HuH-7.5 (cell line): ENCODE results near the gene CYP46A1.

Experiments used
- DNase-seq: peaks from one replicate; pipeline ENCODE4 v3.0.0; 2011; ENCODE audit warnings: low spot score

The CYP46A1 gene

DNA sequence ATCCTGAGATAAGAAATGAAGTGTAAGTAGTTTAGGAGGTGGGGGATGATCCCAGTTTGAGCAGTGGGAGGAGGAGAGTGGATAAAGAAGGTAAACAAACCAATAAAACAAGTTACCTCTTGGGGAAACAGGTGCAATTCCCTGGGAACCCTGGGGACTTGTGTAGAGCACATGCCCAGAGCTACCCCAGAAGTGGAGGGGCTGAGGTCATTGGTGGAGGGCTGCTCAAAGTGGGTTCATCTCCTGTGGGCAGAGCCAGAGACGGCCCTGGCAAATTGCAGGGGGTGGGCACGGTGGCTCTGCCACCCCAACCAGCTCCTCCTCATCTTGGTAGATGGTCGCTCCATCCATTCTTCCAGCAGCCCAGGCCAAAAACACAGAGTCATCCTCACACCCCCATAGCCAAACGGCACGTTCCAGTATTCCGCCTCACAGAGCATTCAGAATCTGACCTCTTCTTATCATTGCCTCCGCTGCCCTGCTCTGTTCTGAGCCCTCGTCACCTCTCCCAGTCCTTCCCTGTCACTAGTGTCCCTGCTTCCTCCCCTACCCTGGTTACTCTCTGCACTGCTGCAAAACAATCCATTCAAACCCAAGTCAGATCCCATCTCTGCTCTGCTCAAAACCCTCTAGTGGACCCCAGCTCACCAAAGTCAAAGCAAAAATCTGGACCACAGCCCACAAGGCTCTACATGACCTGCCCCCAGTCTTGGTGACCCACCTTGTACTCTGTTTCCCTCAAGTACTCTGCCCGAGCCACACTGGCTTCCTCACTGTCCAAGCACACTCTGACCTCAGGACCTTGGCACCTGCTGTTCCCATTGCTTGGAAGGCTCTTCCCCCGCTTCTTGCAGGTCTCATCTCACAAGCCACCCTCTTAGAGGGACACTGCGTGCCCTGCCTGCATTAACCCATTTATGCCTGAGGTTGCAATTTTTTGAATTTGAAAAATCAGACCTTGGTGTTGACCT is 5.5 kb downstream of the CYP46A1 start:
- DNase-seq, result no peak

DNA sequence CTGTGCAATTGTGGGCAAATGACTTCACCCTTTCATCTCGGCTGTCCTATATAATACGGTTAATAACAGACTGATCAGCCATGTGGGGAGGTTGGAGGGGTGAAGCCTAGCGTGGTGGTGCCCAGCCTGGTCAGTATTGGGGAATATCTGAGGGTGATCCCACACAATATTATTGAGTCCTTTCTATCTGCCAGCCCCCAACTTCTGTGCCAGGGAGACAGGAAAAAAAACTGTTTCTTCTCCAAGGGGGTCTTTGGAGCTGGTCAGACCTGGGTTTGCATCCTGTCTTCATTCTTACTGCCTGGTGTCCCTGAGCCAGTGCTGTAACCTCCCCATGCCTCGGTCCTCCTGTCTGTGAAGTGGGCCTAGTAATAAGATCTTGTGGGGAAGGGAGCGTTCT is 6.5 kb downstream of the CYP46A1 start:
- no peak for DNase-seq

DNA sequence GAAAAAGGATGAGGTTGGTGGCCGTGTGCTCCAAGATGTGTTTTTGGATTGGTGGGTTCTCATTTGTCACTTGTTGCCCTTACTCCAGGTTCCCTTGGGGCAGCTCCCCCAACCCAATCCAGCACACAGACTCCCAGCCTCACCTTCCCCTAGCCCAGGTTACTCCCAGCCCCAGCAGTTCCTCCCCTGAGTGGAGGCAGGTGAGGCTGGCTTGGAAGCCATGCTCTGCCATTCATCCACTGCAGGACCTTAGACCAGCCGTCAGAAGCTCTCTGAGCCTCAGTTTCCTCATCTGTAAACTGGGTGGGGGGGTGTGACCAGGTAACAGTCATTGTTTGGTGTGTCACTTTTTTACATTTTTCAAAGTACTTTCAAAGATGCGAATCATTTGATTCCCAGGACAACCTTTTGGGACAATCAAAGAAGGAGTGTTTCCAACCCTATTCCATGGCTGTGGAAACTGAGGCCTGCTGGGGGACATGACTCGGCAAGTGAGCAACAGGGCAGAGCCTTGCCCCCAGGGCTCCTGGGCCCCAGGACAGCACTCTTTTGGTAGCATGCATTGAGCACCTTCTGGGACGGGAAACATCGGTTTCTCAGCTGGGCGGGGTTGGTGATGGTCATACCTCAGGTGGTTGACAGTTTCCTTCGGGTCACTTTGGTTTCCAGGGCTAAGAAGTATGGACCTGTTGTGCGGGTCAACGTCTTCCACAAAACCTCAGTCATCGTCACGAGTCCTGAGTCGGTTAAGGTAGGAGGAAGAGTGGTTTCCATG is 7.2 kb downstream of the CYP46A1 start:
- no peak for DNase-seq

- no peak for DNase-seq
These were observed 9.8 kb downstream of the CYP46A1 start for GRCh38 chr14:99693918-99694317.

DNA sequence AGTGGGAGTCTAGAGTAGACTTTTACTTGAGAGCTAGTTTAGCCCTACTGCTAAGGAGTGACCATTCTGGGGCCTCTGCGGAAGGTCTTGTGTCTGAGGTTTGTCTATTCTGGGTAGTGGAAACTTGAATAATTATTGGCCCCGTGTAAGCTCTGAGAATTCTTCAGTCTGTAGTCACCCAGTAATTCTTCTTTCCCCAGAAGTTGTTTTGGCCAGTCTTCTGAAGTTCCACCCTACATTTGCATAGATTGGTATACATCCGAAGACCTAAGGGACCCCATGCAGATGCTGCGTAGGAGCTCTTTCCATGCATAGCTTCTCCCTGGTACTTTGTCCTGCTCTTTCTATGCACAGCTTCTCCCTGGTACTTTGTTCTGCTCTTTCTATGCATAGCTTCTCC is 12.8 kb downstream of the CYP46A1 start:
- no peak for DNase-seq

GRCh38 chr14:99698236-99698635 is 14.1 kb downstream of the CYP46A1 start:
- DNase-seq, result no peak

DNA sequence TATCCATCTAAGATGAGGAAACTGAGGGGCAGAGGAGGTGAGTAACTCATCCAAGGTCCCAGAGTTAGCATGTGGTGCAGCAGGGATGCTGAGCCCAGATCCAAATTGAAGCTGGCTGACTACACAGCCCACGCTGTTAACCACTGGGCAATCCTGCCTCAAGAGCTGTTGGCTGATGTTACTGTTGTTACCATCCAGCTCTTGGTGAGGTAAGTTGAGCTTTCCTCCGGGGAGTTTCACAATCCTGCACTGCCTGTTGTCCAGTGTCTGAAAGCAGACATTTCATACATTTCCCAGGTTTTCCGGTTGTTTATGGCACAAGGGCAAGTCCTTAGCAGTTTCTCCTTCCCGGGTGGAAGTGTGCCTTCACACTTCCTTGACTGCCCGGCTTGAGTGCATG is 14.5 kb downstream of the CYP46A1 start:
- DNase-seq, result no peak

GRCh38 chr14:99699085-99699760 is 15.1 kb downstream of the CYP46A1 start:
- no peak for DNase-seq

GRCh38 chr14:99699861-99700260 is 15.8 kb downstream of the CYP46A1 start:
- no peak for DNase-seq

GRCh38 chr14:99700379-99700778 is 16.3 kb downstream of the CYP46A1 start:
- DNase-seq, result no peak

GRCh38 chr14:99701260-99701659 is 17.2 kb downstream of the CYP46A1 start:
- DNase-seq, result no peak

- no peak for DNase-seq
These were observed 18.0 kb downstream of the CYP46A1 start for GRCh38 chr14:99702115-99702514.

- no peak for DNase-seq
These were observed 19.3 kb downstream of the CYP46A1 start for GRCh38 chr14:99703381-99703780.

DNA sequence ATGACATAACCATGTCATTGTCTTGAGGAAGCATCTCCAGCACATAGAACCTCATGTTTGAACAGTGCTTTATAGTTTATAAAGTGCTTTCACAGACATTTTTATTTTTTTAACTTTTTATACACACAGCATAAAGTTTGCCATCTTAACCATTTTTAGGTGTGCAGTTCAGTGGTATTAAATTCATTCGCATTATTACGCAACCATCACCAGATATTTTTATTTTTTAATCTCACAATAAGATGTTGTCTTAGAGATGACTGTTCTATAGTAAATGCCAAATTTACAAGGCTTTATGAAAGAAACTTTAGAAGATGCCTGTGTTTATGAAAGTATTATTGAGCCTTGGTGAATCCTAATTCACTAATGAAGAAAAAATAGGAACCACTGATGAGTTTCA is 19.9 kb downstream of the CYP46A1 start:
- DNase-seq, result no peak

DNA sequence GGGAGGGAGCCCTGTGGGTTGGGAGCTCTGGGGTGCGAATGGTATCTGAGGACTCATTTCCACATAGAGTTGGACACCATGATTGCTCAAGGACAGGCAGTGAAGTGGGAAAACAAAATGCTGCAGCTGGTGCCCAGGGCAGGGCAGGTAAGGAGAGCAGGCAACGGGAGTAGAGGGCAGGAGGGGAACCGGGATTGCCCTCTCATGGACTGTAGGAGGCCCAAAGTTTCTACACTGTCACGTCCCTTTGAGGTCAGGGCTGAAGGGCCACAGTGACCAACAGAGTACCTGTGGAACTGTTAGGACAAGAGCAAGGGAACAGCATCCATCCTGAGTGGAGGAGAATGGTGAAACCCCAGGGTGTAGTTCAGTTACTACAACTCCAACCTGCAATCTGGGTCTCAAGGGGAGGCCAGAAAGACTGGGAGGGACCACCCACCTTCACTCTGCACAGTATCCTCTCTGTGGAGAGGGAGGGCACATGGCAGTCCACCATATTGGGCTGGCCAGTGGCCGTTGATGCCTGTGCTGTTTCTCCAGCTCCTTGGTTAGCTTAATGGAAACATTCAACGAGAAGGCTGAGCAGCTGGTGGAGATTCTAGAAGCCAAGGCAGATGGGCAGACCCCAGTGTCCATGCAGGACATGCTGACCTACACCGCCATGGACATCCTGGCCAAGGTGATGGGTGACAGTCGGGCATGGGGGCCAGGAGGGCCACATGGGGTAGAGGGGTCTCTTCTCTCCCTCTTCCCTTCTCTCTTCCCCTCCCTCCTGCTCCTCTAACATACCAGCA is 22.2 kb downstream of the CYP46A1 start:
- no peak for DNase-seq

- DNase-seq, result no peak
These were observed 23.3 kb downstream of the CYP46A1 start for GRCh38 chr14:99707420-99707819.

DNA sequence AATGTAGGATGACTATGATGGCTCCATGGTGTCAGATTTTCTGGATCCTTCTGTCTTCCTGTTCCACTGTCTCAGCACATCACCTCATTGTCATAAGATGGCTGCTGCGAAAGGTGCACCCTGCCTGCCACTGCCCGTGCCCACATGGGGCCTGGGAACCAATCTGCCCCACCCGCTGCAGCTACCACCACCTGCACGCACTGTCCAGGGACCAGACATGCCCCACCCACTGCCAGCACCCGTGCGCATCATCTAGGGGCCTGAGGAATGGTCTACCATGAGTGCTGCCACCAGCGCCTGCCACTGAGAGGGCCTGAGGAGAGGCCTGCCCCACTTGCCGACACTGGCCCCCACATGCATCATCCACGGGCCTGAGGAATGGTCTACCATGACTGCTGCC is 23.8 kb downstream of the CYP46A1 start:
- DNase-seq, result no peak

- no peak for DNase-seq
These were observed 24.4 kb downstream of the CYP46A1 start for GRCh38 chr14:99708449-99708848.

DNA sequence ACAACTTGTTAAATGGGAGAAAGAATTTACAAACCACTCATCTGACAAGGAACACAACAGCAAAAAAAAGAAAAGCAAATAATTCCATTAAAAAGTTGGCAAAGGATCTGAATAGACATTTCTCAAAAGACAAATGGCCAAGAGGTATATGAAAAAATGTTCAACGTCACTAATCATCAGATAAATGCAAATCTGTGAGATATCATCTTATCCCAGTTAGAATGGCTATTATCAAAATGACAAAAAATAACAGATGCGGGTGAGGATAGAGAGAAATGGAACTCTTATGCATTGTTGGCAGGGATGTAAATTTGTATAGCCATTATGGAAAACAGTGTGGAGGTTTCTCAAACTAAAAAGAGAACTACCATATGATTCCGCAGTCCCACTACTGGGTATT is 29.9 kb downstream of the CYP46A1 start:
- DNase-seq, result no peak

GRCh38 chr14:99715266-99716000 is 31.3 kb downstream of the CYP46A1 start:
- DNase-seq, result no peak
